GM19099 (cell line): Measurements from ENCODE around the gene FOXO3.

Experiments
- POLR2A ChIP-seq: IDR thresholded peaks from 3 replicates; pipeline ENCODE4 v1.6.1; 2011; ENCODE audit warnings: low read depth; ENCODE audit not compliant: insufficient read length; ENCODE audit errors: extremely low read depth

FOXO3 gene

DNA sequence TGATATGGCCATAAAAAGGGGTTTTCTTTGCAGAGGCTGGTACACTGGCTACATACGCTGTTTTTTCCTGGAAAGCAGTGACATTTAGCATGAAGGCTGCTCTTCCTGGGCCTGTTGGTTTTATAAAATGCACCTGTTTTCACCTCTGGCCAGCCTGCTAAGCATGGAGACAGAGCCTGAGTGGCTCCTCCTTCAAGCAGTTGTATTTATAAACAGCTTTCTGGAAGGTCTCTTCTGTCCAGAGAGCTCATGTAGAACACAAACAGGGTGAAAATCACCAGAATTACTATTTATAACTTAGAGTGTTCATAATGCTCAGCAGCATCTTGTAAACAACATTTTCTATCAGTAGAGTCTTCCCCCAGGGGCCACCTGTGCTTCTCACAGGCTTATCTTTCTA is 109.0 kb downstream of the FOXO3 start:
- no peak for TF ChIP-seq POLR2A

DNA sequence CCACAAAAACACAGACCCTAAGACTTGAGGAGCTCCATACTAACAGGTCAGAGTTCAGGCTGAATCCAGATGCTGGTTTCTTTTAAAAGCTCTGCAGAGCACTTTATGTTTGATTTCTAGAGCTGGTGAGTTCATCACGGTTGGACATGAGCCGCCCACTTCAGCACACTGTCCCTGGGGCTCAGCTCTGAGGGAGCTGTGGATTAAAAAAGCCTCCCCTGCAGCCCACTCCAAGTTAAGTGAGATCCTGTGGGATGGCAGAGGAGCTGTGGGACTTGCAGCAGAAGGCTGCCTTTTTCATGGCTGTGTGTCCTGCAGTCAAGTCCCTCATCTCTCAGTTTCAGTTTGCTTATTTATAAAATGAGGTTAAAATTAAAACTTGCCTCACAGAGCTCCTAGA is 110.5 kb downstream of the FOXO3 start:
- TF ChIP-seq POLR2A = no peak

DNA sequence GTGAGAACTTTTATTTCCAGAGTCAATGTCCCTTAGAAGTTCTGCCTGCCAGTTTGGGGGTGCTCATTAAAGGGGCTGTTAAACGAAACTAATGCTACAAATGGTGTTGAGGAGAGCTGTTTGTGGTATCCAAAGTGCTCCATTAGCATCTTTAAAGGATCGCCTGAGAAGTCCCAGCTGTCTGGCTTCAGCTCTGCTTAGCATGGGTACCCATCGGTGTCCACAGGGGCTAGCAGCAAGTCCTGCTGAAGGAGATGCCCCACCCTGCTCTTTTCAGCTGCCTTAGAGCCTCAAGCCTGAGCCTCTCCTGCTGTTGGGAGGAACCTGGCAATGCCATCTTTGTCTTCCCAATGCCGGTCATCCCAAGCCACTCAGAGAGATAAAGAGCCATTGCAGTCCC is 111.1 kb downstream of the FOXO3 start:
- no peak for TF ChIP-seq POLR2A

- no peak for TF ChIP-seq POLR2A
These were observed 111.9 kb downstream of the FOXO3 start for GRCh38 chr6:108672641-108673040.

- TF ChIP-seq POLR2A = no peak
These were observed 112.4 kb downstream of the FOXO3 start for GRCh38 chr6:108673153-108673552.

DNA sequence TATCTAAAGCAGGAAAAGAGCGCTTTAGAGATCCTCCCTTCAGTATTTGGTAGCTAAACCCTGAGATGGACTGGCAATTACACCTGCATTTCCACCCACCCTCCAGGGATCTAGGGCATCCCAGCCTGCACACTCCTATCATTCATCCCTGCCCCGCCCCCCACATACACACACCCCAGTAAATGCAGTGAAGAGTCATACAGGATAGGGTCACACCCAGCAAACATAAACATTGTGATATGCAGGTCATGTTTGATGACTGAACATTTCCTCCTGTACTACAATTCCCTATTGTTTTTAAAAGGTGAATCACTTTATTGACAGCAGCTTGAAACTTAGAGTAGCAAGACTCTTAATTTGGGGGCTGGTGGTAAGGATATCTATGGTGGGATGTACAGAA is 112.9 kb downstream of the FOXO3 start:
- TF ChIP-seq POLR2A = no peak

DNA sequence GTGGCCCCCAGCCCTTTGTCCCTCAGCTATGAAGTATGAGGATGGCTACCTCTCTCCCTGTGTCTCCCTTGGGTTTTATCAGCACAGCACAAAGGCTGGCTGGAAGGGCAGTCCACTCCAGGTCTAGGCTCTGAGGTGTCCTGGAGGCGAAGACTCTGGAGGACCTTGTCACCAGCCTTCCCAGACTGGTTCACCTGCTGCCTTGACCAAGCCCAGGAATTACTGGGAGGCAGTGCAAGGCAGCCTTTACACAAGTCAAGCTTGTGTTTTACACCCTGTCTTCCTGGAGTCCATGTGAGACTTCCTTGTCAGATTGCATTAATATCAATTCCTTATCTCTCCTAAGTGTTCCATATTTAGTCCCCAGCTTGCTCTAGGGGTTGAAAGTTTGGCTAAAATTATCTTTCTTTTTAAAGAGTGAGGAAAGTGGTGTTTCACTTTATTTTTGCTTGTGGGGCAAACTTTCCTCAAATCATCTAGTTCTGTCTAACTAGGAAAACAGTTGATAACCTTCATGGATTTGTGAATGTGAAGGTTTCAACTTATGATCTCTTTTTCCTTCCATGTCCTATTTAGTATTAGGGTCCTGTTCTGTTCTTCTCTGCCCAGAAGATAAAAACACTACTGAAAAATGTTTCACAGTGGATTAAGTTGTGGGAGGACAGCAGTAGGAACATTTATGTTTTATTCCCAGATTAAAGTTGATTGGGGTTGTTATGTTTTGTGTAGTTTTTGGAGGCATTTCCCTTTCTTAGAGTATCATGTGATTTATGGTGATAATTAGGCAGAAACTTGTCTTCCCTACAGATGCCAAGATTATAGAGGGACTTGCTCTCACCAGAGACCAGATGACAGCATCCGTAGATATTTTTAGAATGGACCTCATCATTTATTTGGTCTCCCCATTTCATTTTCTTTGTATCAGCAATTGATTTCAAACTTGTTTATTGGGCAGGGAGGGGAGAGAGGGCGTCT is 114.8 kb downstream of the FOXO3 start:
- TF ChIP-seq POLR2A = no peak

DNA sequence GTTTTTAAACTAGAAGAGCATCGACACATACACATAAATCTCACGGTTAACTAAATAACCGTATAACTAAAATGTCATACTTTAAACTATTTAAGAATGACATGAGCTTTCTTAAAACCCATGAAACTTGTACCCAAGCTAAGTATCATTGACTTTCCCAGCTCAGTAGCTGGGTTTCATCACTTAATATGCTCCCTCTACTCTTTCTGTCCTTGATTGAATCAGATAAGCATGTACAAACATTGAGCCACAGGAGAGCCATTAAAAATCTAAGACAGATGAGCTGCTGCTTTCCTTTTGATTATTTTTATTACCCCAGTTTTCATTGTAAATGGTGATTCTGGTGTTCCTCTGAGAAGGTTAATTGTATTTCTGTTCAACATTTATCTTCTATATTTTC is 115.8 kb downstream of the FOXO3 start:
- TF ChIP-seq POLR2A = no peak

DNA sequence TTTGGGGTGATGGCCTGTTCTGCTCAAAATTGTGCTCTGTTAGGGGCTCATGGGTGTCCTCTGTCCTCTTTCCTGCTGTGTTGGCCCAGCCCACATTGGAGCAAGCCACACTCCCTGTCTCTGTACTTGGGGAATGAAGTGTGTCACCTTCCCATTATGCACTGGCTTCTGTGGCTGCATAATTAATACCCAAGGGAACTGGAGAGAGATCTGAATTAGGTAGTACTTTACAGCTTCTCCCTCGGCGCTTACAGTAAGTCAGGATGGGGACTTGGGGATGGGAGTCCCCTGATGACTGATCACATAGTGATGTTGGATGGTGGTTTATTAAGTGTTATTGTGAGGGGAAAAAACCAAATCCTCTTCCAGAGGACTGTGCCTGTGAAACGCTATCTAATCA is 116.6 kb downstream of the FOXO3 start:
- TF ChIP-seq POLR2A = no peak

DNA sequence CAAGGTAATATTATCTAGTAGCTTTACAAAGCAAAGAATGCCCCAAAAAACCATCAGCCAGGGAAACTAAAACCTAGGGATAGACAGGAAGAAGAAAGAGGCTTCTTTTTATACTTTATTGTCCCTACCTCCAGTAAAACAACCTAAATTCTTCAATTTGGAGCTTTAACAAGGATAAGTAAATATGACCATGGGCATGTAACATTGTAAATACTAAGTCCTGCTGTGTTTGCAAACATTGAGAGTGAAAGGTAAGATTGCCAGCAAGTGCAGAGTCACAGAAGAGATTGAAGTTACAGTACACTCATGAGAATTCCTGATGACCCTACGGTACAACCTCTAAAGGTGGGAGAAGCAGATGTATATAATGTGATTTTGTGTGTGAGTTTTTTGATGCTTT is 117.2 kb downstream of the FOXO3 start:
- no peak for TF ChIP-seq POLR2A

GRCh38 chr6:108684771-108685329 is 124.1 kb downstream of the FOXO3 start:
- no peak for TF ChIP-seq POLR2A

- TF ChIP-seq POLR2A = no peak
These were observed 125.3 kb downstream of the FOXO3 start for GRCh38 chr6:108685970-108686369.

DNA sequence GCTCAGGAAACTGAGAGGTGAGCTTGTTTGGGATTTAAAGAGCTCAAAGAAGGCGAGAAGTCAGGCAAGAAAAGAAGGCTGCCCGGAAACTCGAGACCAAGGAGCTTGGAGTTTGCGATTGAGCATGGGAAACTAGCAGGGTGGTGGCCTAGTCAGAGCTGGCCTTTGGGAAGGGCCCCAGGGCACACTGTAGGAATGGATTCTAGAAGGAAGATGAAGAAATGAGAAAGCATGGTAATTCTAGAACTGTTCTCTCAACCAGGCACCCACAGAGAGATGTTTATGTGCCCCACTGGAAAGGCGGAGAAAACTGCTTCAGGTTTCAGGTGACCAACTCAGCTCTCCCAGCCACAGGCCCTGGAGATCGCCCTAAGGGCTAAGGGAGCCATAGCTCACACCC is 126.2 kb downstream of the FOXO3 start:
- no peak for TF ChIP-seq POLR2A

DNA sequence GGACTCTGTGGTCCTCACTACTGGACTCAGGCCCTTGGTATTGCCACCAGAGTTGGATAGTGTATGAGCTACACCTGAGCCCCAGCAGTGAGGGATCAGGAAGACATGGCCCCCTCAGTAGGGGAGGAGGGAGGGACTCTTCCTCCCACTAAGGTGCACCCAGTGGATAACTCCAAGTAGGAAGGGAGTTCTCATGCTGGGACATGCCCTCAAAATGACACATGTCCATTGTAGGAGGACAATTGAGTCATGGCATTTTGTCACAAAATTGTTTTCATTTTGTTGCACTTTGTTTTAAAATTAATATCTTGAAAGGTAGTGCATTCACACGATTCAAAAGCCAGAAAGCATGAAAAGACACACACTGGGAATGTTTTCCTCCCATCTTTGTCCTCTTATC is 127.2 kb downstream of the FOXO3 start:
- no peak for TF ChIP-seq POLR2A

DNA sequence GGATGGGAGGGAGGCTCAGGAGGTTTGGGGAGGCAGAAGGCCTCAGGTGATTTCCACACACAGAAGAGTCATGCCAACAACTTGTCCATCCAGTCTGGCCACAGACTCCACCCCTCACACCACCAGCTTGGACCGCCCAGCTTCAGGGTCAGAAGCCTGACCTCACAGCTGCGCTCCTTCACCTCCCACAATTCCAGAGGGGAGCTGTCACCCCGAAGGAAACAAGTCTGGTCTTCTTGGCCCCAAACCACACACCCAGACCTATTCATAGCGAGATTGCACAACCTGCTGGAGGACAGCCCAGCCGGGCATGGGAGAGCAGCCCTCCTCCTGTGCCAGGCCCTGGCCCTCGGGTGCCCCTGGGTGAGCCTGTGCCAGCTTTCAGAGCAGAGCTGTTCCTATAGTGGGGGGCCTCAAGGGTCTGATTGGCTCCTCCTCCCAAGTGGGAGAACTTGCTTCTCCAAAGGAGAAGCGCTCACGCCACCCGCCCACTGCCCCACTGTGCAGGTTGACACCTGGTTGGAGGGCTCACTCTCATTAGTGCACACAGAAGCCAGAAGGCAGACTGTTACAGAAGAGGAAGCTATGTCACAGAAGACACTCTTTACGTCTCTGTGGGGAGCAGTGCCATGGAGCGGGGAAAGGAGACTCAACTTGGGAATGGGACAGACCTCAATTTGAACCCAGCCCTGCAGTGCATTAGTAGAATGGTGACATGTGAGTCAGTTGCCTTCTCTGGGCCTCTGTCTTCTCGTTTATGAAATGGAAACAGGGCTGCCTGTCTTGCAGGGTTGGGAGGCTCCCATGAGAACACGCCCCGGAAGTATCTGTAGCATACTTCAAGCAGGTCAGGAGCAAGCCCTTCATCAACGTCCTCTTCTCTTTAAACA is 128.8 kb downstream of the FOXO3 start:
- no peak for TF ChIP-seq POLR2A
